MM.1S (cell line): Measurements from ENCODE around the gene TBC1D5.

Source experiments
- DNase-seq: peaks from one replicate; pipeline ENCODE4 v3.0.0-alpha.2; 2015
- H2AFZ ChIP-seq: fragments of 300-600 bp; sonication (generic); 2 replicates; pipeline ENCODE4 v1.6.0; 2016; ENCODE audit warnings: antibody characterized with exemption, low read length
- H3F3A ChIP-seq: fragments of 300-600 bp; sonication (generic); 2 replicates; pipeline ENCODE4 v1.6.1; 2016; ENCODE audit warnings: mild to moderate bottlenecking, antibody characterized with exemption, low read length, moderate library complexity, mixed read lengths; ENCODE audit not compliant: insufficient read depth
- H3K27ac ChIP-seq: fragments of 300-600 bp; sonication (generic); 2 replicates; pipeline ENCODE4 v1.5.1; 2016; ENCODE audit warnings: mild to moderate bottlenecking, low read length
- H3K27me3 ChIP-seq: fragments of 300-600 bp; sonication (generic); replicated peaks from 2 replicates; pipeline ENCODE4 v1.6.0; 2016; ENCODE audit warnings: low read length; ENCODE audit not compliant: insufficient read depth
- H3K36me3 ChIP-seq: fragments of 300-600 bp; sonication (generic); replicated peaks from 2 replicates; pipeline ENCODE4 v1.6.1; 2016; ENCODE audit warnings: mild to moderate bottlenecking, low read length, mixed read lengths; ENCODE audit not compliant: insufficient read depth
- H3K4me1 ChIP-seq: fragments of 300-600 bp; sonication (generic); 2 replicates; pipeline ENCODE4 v1.6.1; 2016; ENCODE audit warnings: low read length, mixed read lengths
- H3K4me2 ChIP-seq: fragments of 300-600 bp; sonication (generic); 2 replicates; pipeline ENCODE4 v1.6.0; 2016; ENCODE audit warnings: low read depth, low read length
- H3K4me3 ChIP-seq: fragments of 300-600 bp; sonication (generic); 2 replicates; pipeline ENCODE4 v1.5.1; 2016; ENCODE audit warnings: low read length, mixed read lengths
- H3K79me2 ChIP-seq: fragments of 300-600 bp; sonication (generic); 2 replicates; pipeline ENCODE4 v1.6.1; 2016; ENCODE audit warnings: mixed run types, low read length, mixed read lengths
- H3K9ac ChIP-seq: fragments of 300-600 bp; sonication (generic); 2 replicates; pipeline ENCODE4 v1.6.1; 2016; ENCODE audit warnings: low read length, mixed read lengths
- H3K9me2 ChIP-seq: fragments of 300-600 bp; sonication (generic); replicated peaks from 2 replicates; pipeline ENCODE4 v1.6.1; 2016; ENCODE audit warnings: mild to moderate bottlenecking, low read length, mixed read lengths; ENCODE audit not compliant: insufficient read depth
- H3K9me3 ChIP-seq: fragments of 300-600 bp; sonication (generic); replicated peaks from 2 replicates; pipeline ENCODE4 v1.6.1; 2016; ENCODE audit warnings: mild to moderate bottlenecking, low read length, mixed read lengths; ENCODE audit not compliant: insufficient read depth
- H4K20me1 ChIP-seq: fragments of 300-600 bp; sonication (generic); 2 replicates; pipeline ENCODE4 v1.6.1; 2016; ENCODE audit warnings: mild to moderate bottlenecking, low read length, moderate library complexity, mixed read lengths; ENCODE audit not compliant: insufficient read depth
- CTCF ChIP-seq: fragments of 300-600 bp; sonication (generic); IDR thresholded peaks from 2 replicates; pipeline ENCODE4 v1.5.1; 2016; ENCODE audit warnings: antibody characterized with exemption, low read length, mixed read lengths
- EZH2 ChIP-seq: fragments of 300-600 bp; sonication (generic); optimal IDR thresholded peaks from 2 replicates; pipeline ENCODE3; 2017; ENCODE audit warnings: low read depth, mild to moderate bottlenecking, antibody characterized with exemption, low read length, mixed read lengths
- EZH2phosphoT487 ChIP-seq: fragments of 300-600 bp; sonication (generic); IDR thresholded peaks from 2 replicates; pipeline ENCODE4 v1.6.1; 2018; ENCODE audit warnings: antibody characterized with exemption, low read length

The TBC1D5 gene

GRCh38 chr3:17217588-17217987 lies 524.8 kb downstream of the TBC1D5 start:
- Histone ChIP-seq H2AFZ (no peak overlapping the region), H3K4me1 (no peaks in the 10 kb centered on the region), H3K36me3 (no peaks in the 10 kb centered on the region), H3K4me2 (no peak overlapping the region), H3K27me3 (no peaks in the 10 kb centered on the region), H4K20me1 (no peaks in the 10 kb centered on the region), H3K27ac (no peak overlapping the region), H3K9me3 (no peaks in the 10 kb centered on the region), H3K9ac (no peak overlapping the region), H3K79me2 (no peaks in the 10 kb centered on the region), H3K4me3 (no peak overlapping the region), H3F3A (no peaks in the 10 kb centered on the region), H3K9me2 (no peaks in the 10 kb centered on the region)
- no peak for DNase-seq
- TF ChIP-seq EZH2phosphoT487 = no peak
- TF ChIP-seq EZH2 = no peak
- no peak for TF ChIP-seq CTCF

- TF ChIP-seq EZH2 (no peak), CTCF (no peak), EZH2phosphoT487 (no peak)
- H3K9me3 ChIP-seq = no peaks in the 10 kb centered on the region
- H3K9ac ChIP-seq = no peak overlapping the region
- H3K4me2 ChIP-seq = no peak overlapping the region
- no peaks in the 10 kb centered on the region for H3K9me2 ChIP-seq
- no peak overlapping the region for H2AFZ ChIP-seq
- H3K4me3 ChIP-seq = no peak overlapping the region
- no peaks in the 10 kb centered on the region for H3K79me2 ChIP-seq
- H3K27me3 ChIP-seq = no peaks in the 10 kb centered on the region
- no peaks in the 10 kb centered on the region for H3K4me1 ChIP-seq
- no peaks in the 10 kb centered on the region for H3F3A ChIP-seq
- H3K36me3 ChIP-seq = no peaks in the 10 kb centered on the region
- DNase-seq = no peak
- H4K20me1 ChIP-seq = no peaks in the 10 kb centered on the region
- H3K27ac ChIP-seq = no peak overlapping the region
These were observed 529.3 kb downstream of the TBC1D5 start for GRCh38 chr3:17213102-17213501.

GRCh38 chr3:17207979-17208378 lies 534.5 kb downstream of the TBC1D5 start:
- H3K79me2 ChIP-seq = no peaks in the 10 kb centered on the region
- no peaks in the 10 kb centered on the region for H3F3A ChIP-seq
- H3K27me3 ChIP-seq = no peaks in the 10 kb centered on the region
- no peak overlapping the region for H3K27ac ChIP-seq
- no peak overlapping the region for H3K9ac ChIP-seq
- H3K9me2 ChIP-seq = no peaks in the 10 kb centered on the region
- H3K4me3 ChIP-seq = no peak overlapping the region
- TF ChIP-seq EZH2phosphoT487 (no peak), EZH2 (no peak), CTCF (no peak)
- H3K36me3 ChIP-seq = no peaks in the 10 kb centered on the region
- no peak overlapping the region for H3K4me2 ChIP-seq
- no peaks in the 10 kb centered on the region for H3K4me1 ChIP-seq
- H3K9me3 ChIP-seq = no peaks in the 10 kb centered on the region
- H2AFZ ChIP-seq = no peak overlapping the region
- no peaks in the 10 kb centered on the region for H4K20me1 ChIP-seq
- DNase-seq = no peak
